ENCODE results near the gene DYNC2I2. TPM values are rescaled to one million over a fixed set of nuclear protein-coding genes. Genes with fewer than 3 reads are reported as not detected.

DYNC2I2 gene
- polyA plus RNA-seq, 2 donors, result 45.7 to 48.0 TPM

Other genes with a start within 250 kb of the DYNC2I2 start
- gene CERCAM, start 236.0 kb downstream of the DYNC2I2 start, polyA plus RNA-seq, result 1 to 10 TPM; 7.2 to 9.6 TPM
- 10 to 100 TPM; 10.0 to 12.6 TPM for gene ODF2, start 200.8 kb downstream of the DYNC2I2 start, polyA plus RNA-seq
- 10 to 100 TPM in 1 of 2 donors, 1 to 10 TPM in 1; 9.5 to 12.8 TPM for gene GLE1, start 152.1 kb downstream of the DYNC2I2 start, polyA plus RNA-seq
- gene SPTAN1, start 104.3 kb downstream of the DYNC2I2 start, polyA plus RNA-seq, result 100 to 1,000 TPM; 101 to 109 TPM
- 100 to 1,000 TPM in 1 of 2 donors, 10 to 100 TPM in 1; 66.3 to 126 TPM for gene SET, start 32.4 kb upstream of the DYNC2I2 start, polyA plus RNA-seq
- gene PKN3, start 45.7 kb upstream of the DYNC2I2 start, polyA plus RNA-seq, result 1 to 10 TPM; 3.5 to 4.3 TPM
- 10 to 100 TPM; 73.2 to 76.0 TPM for gene ZDHHC12, start 67.3 kb upstream of the DYNC2I2 start, polyA plus RNA-seq
- gene ZER1, start 115.1 kb upstream of the DYNC2I2 start, polyA plus RNA-seq, result 10 to 100 TPM; 15.1 to 16.8 TPM
- 10 to 100 TPM in 1 of 2 donors, 1 to 10 TPM in 1; 9.7 to 10.8 TPM for gene TBC1D13, start 130.4 kb upstream of the DYNC2I2 start, polyA plus RNA-seq
- 10 to 100 TPM; 21.0 to 26.2 TPM for gene ENDOG, start 161.7 kb upstream of the DYNC2I2 start, polyA plus RNA-seq
- gene SPOUT1, start 172.9 kb upstream of the DYNC2I2 start, polyA plus RNA-seq, result 10 to 100 TPM; 23.6 to 26.6 TPM
- gene KYAT1, start 225.1 kb upstream of the DYNC2I2 start, polyA plus RNA-seq, result 1 to 10 TPM; 4.0 to 6.7 TPM
- 10 to 100 TPM; 38.5 to 55.6 TPM for gene LRRC8A, start 225.3 kb upstream of the DYNC2I2 start, polyA plus RNA-seq

Data from esophagus (tissue), 2 donors.